HepG2 (cell line): Measurements from ENCODE around the gene MARCHF9.

ENCODE experiments used
- CHD2 ChIP-seq: IDR thresholded peaks from 2 replicates; pipeline ENCODE4 v1.6.1; 2011; ENCODE audit warnings: low read depth, low read length, improper control_type of control experiment
- MED13 ChIP-seq: sonication (generic); formaldehyde crosslinking; IDR thresholded peaks from 2 replicates; pipeline ENCODE4 v1.5.0; 2020; ENCODE audit warnings: missing genetic modification reagents
- PREB ChIP-seq: sonication (generic); formaldehyde crosslinking; IDR thresholded peaks from 2 replicates; pipeline ENCODE4 v1.4.0; 2020; ENCODE audit warnings: missing genetic modification reagents
- RBM39 ChIP-seq: fragments of 200-400 bp; formaldehyde crosslinking; IDR thresholded peaks from one replicate; pipeline ENCODE4 v1.6.1; 2018; ENCODE audit warnings: antibody characterized with exemption, mild to moderate bottlenecking, low read depth, low read length; ENCODE audit not compliant: poor library complexity, severe bottlenecking
- REST ChIP-seq, 2 experiments: IDR thresholded peaks; 2 replicates each; pipeline ENCODE4 v1.6.1; 2011 to 2012; ENCODE audit warnings: low read length in 2 of 2, borderline replicate concordance in 1 of 2, low read depth in 1 of 2, mild to moderate bottlenecking in 1 of 2, moderate library complexity in 1 of 2
- SAFB2 ChIP-seq: sonication (generic); formaldehyde crosslinking; IDR thresholded peaks from 2 replicates; pipeline ENCODE4 v1.5.1; 2020; ENCODE audit warnings: missing genetic modification reagents, low read depth, mild to moderate bottlenecking, borderline replicate concordance
- TF ChIP-seq, protein P1 (sequence below): IDR thresholded peaks from 2 replicates; pipeline ENCODE4 v1.6.1; 2016; ENCODE audit warnings: low read depth

DNA sequence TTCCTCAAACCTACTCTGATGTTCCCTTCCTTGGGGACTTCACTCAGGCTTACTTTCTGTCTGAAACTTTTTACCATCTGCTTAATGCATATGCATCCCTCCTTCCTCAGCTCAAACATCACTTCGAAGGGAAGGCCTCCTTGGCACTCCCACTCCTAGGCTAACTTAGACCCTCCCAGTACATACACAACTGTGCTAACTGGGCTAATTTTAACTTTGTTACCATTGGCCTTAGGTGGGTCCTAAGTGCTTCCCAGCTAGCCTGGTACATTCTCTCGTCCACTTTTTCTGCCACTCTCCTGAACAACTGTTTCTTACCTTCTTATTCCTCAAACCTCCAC is 21.3 kb downstream of the MARCHF9 start:
- TF ChIP-seq RBM39 (no peak), PREB (CRISPR knock-in tag) (no peak), REST (IDR thresholded peaks at IDR 0.05; ENCODE audit: borderline replicate concordance in 1 of 2, low read depth in 1 of 2, low read length in 2 of 2) (no peak), CHD2 (no peak), SAFB2 (CRISPR knock-in tag) (no peak), MED13 (CRISPR knock-in tag) (no peak)
- TF ChIP-seq, protein P1, sequence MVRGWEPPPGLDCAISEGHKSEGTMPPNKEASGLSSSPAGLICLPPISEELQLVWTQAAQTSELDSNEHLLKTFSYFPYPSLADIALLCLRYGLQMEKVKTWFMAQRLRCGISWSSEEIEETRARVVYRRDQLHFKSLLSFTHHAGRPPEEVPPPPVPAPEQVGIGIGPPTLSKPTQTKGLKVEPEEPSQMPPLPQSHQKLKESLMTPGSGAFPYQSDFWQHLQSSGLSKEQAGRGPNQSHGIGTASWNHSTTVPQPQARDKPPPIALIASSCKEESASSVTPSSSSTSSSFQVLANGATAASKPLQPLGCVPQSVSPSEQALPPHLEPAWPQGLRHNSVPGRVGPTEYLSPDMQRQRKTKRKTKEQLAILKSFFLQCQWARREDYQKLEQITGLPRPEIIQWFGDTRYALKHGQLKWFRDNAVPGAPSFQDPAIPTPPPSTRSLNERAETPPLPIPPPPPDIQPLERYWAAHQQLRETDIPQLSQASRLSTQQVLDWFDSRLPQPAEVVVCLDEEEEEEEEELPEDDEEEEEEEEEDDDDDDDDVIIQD (CRISPR knock-in tag) = no peak
